Neural cell (in vitro differentiated cells): ENCODE results near the gene OAS3.

Experiments used
- CTCF ChIP-seq: fragments of 450-650 bp; IDR thresholded peaks from 2 replicates; pipeline ENCODE4 v1.5.1; 2014; ENCODE audit warnings: antibody characterized with exemption, mild to moderate bottlenecking, moderate library complexity; ENCODE audit not compliant: poor library complexity, severe bottlenecking
- EP300 ChIP-seq: fragments of 450-650 bp; conservative IDR thresholded peaks from 2 replicates; pipeline ENCODE4 v1.6.1; 2014; ENCODE audit warnings: antibody characterized with exemption, mild to moderate bottlenecking, moderate library complexity; ENCODE audit not compliant: poor library complexity, severe bottlenecking
- EZH2 ChIP-seq: fragments of 200-600, 300-800 bp; shearing (Covaris generic), sonication (generic); IDR thresholded peaks from 2 replicates; pipeline ENCODE4 v1.6.1; 2014; ENCODE audit warnings: antibody characterized with exemption, low read length, borderline replicate concordance, mild to moderate bottlenecking; ENCODE audit not compliant: insufficient read depth, poor library complexity, severe bottlenecking
- MXI1 ChIP-seq: fragments of 450-650 bp; conservative IDR thresholded peaks from 2 replicates; pipeline ENCODE4 v1.6.1; 2014; ENCODE audit warnings: antibody characterized with exemption, mild to moderate bottlenecking; ENCODE audit not compliant: poor library complexity, severe bottlenecking
- POLR2AphosphoS5 ChIP-seq: IDR thresholded peaks from 2 replicates; pipeline ENCODE4 v1.6.1; 2012
- RAD21 ChIP-seq: fragments of 450-650 bp; conservative IDR thresholded peaks from 2 replicates; pipeline ENCODE4 v1.6.1; 2014; ENCODE audit warnings: antibody characterized with exemption, mild to moderate bottlenecking, moderate library complexity
- REST ChIP-seq: IDR thresholded peaks from 2 replicates; pipeline ENCODE4 v1.6.1; 2012; ENCODE audit warnings: borderline replicate concordance
- TAF1 ChIP-seq: IDR thresholded peaks from 2 replicates; pipeline ENCODE4 v1.6.1; 2012; ENCODE audit warnings: low read depth

- TF ChIP-seq EZH2: no peak
- no peak for TF ChIP-seq CTCF
- TF ChIP-seq TAF1: no peak
- TF ChIP-seq POLR2AphosphoS5: no peak
- no peak for TF ChIP-seq MXI1
- no peak for TF ChIP-seq REST
- no peak for TF ChIP-seq RAD21
- TF ChIP-seq EP300: no peak
These were observed 7.9 kb upstream of the OAS3 start for GRCh38 chr12:112930350-112930749.
